HepG2 (cell line): ENCODE results near the gene SERAC1. TPM values are rescaled to one million over a fixed set of nuclear protein-coding genes. Genes with fewer than 3 reads are reported as not detected.

ENCODE experiments used
- CREM ChIP-seq, 2 experiments: sonication (generic) in 1 of 2; formaldehyde crosslinking in 1 of 2; IDR thresholded peaks; 2 replicates each; pipeline versions ENCODE4 v1.4.0 to v1.6.1; 2016 to 2020; ENCODE audit warnings: antibody characterized with exemption in 1 of 2, mild to moderate bottlenecking in 1 of 2, missing genetic modification reagents in 1 of 2
- CTCF ChIP-seq: sonication (generic); formaldehyde crosslinking; IDR thresholded peaks from 2 replicates; pipeline ENCODE4 v1.5.0; 2020; ENCODE audit warnings: mild to moderate bottlenecking, missing genetic modification reagents, moderate library complexity
- HIVEP1 ChIP-seq: sonication (generic); formaldehyde crosslinking; IDR thresholded peaks from 2 replicates; pipeline ENCODE4 v1.4.0; 2020; ENCODE audit warnings: mild to moderate bottlenecking, missing genetic modification reagents
- KIAA2018 ChIP-seq: sonication (generic); formaldehyde crosslinking; IDR thresholded peaks from 2 replicates; pipeline ENCODE4 v1.5.0; 2020; ENCODE audit warnings: mild to moderate bottlenecking, missing genetic modification reagents, borderline replicate concordance
- POLR2G ChIP-seq: fragments of 200-400 bp; formaldehyde crosslinking; IDR thresholded peaks from 2 replicates; pipeline ENCODE4 v1.6.1; 2018; ENCODE audit warnings: mild to moderate bottlenecking, low read depth, low read length, moderate library complexity
- RFXANK ChIP-seq: IDR thresholded peaks from 2 replicates; pipeline ENCODE4 v1.6.1; 2016
- ZBTB7A ChIP-seq: sonication (generic); formaldehyde crosslinking; IDR thresholded peaks from 2 replicates; pipeline ENCODE4 v1.8.0; 2022; ENCODE audit warnings: mild to moderate bottlenecking, missing genetic modification reagents
- ZMYM3 ChIP-seq: sonication (generic); formaldehyde crosslinking; IDR thresholded peaks from 2 replicates; pipeline ENCODE4 v1.5.1; 2020; ENCODE audit warnings: mild to moderate bottlenecking, missing genetic modification reagents
- polyA plus RNA-seq, 8 experiments: library from polyadenylated mRNA; depleted of rRNA in 3 of 8; stranded (reverse) in 7 of 8; unstranded in 1 of 8; fragments of >200 nt; fragmentation: Illumina TruSeq in 4 of 8; extraction: Trizol in 4 of 8; gene quantifications; 2 replicates each; pipeline versions ENCODE4 v1.2.1 to v1.2.3, GENCODE V29; 2011 to 2016; ENCODE audit warnings: low read depth in 4 of 8, missing spikeins in 1 of 8, mixed read lengths in 1 of 8; ENCODE audit not compliant: insufficient read depth in 1 of 8
- total RNA-seq, 5 experiments: library from RNA; depleted of rRNA; stranded (reverse); fragments of >200 nt; fragmentation: Illumina TruSeq; extraction: Trizol; gene quantifications; 2 replicates each; pipeline ENCODE4 v1.2.3, GENCODE V29; 2016; ENCODE audit warnings: low read depth in 1 of 5
- TF ChIP-seq, protein P1 (sequence below): sonication (generic); formaldehyde crosslinking; IDR thresholded peaks from 2 replicates; pipeline ENCODE4 v1.4.0; 2020; ENCODE audit warnings: missing genetic modification reagents, borderline replicate concordance
- TF ChIP-seq, protein P2 (sequence below): sonication (generic); formaldehyde crosslinking; IDR thresholded peaks from 2 replicates; pipeline ENCODE4 v1.5.1; 2020; ENCODE audit warnings: missing genetic modification reagents, mild to moderate bottlenecking, borderline replicate concordance

Gene SERAC1
- total and polyA plus RNA-seq, 2 of the 13 experiments (the other 11 are each of a cell fraction or from before 2014, with no cell fraction given) = 4.5 to 8.1 TPM

DNA sequence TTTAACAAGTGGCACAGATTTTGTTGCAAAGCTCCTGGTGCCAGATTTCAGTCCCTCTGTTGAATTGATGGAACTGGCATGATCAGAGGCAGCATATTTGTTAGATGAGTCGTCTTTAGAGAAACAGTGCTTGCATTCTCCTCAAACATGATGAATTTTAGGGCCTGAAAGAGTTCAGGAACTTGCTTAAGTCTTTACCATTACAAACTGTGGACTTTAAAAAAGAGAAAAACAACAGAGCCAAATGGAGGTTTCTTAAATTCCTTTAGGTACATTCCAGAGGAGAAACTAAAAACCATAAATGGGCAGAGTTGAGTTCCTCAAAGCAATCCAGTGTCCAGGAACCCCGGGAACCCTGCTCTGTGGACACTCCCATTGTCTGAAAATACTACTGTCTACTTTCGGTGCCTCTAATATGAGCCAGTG lies 2.6 kb upstream of the SERAC1 start (continued):
- TF ChIP-seq, protein P1, sequence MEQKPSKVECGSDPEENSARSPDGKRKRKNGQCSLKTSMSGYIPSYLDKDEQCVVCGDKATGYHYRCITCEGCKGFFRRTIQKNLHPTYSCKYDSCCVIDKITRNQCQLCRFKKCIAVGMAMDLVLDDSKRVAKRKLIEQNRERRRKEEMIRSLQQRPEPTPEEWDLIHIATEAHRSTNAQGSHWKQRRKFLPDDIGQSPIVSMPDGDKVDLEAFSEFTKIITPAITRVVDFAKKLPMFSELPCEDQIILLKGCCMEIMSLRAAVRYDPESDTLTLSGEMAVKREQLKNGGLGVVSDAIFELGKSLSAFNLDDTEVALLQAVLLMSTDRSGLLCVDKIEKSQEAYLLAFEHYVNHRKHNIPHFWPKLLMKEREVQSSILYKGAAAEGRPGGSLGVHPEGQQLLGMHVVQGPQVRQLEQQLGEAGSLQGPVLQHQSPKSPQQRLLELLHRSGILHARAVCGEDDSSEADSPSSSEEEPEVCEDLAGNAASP (CRISPR knock-in tag) = no peak
- TF ChIP-seq POLR2G (no peak), CTCF (CRISPR knock-in tag) (no peak), KIAA2018 (CRISPR knock-in tag) (no peak), HIVEP1 (CRISPR knock-in tag) (no peak), ZBTB7A (CRISPR knock-in tag) (no peak), ZMYM3 (no peak), RFXANK (CRISPR knock-in tag) (no peak), CREM (IDR thresholded peaks at IDR 0.05) (no peak), CREM (CRISPR knock-in tag; IDR thresholded peaks at IDR 0.05) (no peak)
- TF ChIP-seq, protein P2, sequence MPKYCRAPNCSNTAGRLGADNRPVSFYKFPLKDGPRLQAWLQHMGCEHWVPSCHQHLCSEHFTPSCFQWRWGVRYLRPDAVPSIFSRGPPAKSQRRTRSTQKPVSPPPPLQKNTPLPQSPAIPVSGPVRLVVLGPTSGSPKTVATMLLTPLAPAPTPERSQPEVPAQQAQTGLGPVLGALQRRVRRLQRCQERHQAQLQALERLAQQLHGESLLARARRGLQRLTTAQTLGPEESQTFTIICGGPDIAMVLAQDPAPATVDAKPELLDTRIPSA = no peak
- TF ChIP-seq, all 625 proteins: peak for 3
